GM06990 (cell line): ENCODE results near the gene KRT77.

Experiments
- DNase-seq: peaks from one replicate; pipeline ENCODE4 v3.0.0-alpha.2; 2011; ENCODE audit not compliant: insufficient read length; ENCODE audit errors: extremely low read depth
- H3K27me3 ChIP-seq: replicated peaks from 2 replicates; pipeline ENCODE4 v1.6.0; 2011; ENCODE audit warnings: low read length; ENCODE audit not compliant: control insufficient read depth, insufficient read depth
- H3K36me3 ChIP-seq: 2 replicates; pipeline ENCODE4 v1.5.1; 2011; ENCODE audit warnings: low read length; ENCODE audit not compliant: control insufficient read depth, insufficient read depth
- H3K4me3 ChIP-seq: replicated peaks from 2 replicates; pipeline ENCODE4 v1.5.1; 2011; ENCODE audit warnings: low read depth, mild to moderate bottlenecking, control low read depth, low read length
- TF ChIP-seq, protein P1 (sequence below): IDR thresholded peaks from 2 replicates; pipeline ENCODE4 v1.5.1; 2011; ENCODE audit warnings: low read length, control low read depth, mild to moderate bottlenecking, inconsistent platforms; ENCODE audit not compliant: insufficient read depth, poor library complexity, severe bottlenecking

The KRT77 gene

DNA sequence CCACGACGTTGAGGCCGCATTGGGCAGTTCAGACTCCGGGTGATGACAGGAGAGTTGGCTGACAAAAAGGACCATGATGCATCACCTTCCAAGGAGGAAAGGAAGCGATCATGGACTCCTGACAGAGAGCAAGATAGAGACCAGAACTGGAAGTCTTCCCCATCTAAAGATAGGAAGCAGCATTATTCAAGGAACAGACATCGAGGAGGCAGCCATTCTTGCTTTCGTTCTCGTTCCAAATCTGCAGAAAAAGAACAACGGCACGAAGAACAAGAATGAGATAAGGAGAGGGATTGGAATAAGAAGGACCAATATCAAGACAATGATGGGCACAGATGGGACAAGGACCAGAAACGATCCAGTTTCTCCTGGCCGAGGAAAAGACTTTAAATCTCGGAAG, 27.1 kb upstream of the KRT77 start:
- no peak overlapping the region for H3K4me3 ChIP-seq
- TF ChIP-seq, protein P1, sequence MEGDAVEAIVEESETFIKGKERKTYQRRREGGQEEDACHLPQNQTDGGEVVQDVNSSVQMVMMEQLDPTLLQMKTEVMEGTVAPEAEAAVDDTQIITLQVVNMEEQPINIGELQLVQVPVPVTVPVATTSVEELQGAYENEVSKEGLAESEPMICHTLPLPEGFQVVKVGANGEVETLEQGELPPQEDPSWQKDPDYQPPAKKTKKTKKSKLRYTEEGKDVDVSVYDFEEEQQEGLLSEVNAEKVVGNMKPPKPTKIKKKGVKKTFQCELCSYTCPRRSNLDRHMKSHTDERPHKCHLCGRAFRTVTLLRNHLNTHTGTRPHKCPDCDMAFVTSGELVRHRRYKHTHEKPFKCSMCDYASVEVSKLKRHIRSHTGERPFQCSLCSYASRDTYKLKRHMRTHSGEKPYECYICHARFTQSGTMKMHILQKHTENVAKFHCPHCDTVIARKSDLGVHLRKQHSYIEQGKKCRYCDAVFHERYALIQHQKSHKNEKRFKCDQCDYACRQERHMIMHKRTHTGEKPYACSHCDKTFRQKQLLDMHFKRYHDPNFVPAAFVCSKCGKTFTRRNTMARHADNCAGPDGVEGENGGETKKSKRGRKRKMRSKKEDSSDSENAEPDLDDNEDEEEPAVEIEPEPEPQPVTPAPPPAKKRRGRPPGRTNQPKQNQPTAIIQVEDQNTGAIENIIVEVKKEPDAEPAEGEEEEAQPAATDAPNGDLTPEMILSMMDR = no peak
- no peaks in the 10 kb centered on the region; the same call in 1 of the 2 replicates for H3K27me3 ChIP-seq
- no peak for DNase-seq
- H3K36me3 ChIP-seq = no peaks in the 10 kb centered on the region

DNA sequence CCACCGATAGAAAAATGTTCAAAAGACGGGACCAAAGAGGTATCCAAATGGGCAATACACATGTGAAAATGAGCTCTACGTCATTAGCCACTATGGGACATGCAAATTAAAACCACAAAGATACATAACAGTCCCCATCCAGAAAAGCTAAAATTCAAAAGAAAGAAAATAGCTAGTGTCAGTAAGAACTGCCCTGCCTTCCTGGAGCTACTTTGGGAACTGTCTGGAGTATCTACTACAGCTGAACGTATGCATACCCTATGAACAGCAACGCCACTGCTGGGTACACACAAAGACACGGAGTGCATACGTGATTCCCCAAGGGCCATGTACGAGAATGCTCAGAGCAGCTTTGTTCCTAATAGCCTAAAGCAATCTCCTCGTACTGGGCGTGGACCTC, 25.8 kb upstream of the KRT77 start:
- TF ChIP-seq, protein P1 = no peak
- H3K27me3 ChIP-seq = no peaks in the 10 kb centered on the region; the same call in 1 of the 2 replicates
- H3K4me3 ChIP-seq = no peak overlapping the region
- H3K36me3 ChIP-seq = no peaks in the 10 kb centered on the region
- no peak for DNase-seq

DNA sequence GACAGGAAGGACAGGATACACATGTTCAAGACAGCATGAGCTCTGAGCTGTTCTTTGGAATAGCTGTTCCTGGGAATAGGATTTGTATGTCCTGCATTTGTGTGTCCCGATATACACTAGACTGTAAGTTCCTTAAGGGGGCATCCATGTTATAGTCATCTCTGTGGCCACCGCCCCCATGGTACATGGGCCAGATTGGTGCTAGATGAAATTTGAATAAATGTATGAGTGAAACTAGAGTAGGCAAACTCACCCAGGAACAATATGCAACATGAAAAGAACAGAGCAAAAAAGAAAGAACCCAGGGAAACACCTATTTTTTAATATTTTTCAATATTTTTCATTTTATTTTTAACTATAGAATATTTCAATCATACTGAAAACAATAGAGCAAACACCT, 25.1 kb upstream of the KRT77 start:
- no peak for DNase-seq
- Histone ChIP-seq H3K36me3 (no peaks in the 10 kb centered on the region), H3K4me3 (no peak overlapping the region), H3K27me3 (no peaks in the 10 kb centered on the region; the same call in 1 of the 2 replicates)
- TF ChIP-seq, protein P1 = no peak

DNA sequence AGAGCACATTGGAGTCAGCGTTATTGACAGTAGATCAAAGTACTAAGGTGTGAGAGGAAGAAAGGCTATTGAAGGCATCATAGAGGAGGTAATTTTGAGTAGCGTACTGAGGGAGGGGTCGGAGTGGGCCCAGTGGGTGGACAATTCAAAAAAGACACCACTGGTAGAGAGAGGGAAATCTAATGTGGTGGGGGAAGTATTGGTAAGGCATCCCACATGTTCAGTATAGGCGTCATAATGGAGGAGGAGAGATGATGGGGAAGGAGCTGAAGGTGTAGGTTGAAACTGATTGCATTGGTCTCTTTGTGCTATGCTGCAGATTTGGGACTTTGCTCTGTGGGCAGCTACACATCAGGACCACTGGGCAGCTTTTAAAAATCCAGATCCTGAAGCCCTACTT, 23.7 kb upstream of the KRT77 start:
- TF ChIP-seq, protein P1 = no peak
- Histone ChIP-seq H3K36me3 (no peaks in the 10 kb centered on the region), H3K27me3 (no peaks in the 10 kb centered on the region; the same call in 1 of the 2 replicates), H3K4me3 (no peak overlapping the region)
- DNase-seq = no peak

DNA sequence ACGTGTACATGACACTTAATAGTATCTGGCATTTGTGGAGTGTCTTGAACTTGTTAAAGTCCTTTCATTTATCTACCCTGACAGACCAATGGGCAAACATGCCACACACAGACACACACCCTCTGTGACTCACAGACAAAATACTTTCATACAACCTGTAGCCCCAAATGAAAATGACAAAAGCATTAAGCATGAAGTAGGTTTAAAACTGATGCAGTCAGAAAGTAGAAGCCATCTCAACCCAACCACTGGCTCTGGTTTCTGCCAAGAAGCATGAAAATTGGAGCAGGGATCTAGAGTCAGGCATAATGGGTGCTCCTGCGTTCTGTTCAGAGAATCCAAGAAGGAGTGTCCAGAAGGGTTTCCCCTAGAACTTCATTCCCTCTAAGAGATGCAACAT, 23.1 kb upstream of the KRT77 start:
- no peaks in the 10 kb centered on the region for H3K36me3 ChIP-seq
- H3K4me3 ChIP-seq = no peak overlapping the region
- H3K27me3 ChIP-seq = no peaks in the 10 kb centered on the region; the same call in 1 of the 2 replicates
- no peak for DNase-seq
- TF ChIP-seq, protein P1 = no peak

DNA sequence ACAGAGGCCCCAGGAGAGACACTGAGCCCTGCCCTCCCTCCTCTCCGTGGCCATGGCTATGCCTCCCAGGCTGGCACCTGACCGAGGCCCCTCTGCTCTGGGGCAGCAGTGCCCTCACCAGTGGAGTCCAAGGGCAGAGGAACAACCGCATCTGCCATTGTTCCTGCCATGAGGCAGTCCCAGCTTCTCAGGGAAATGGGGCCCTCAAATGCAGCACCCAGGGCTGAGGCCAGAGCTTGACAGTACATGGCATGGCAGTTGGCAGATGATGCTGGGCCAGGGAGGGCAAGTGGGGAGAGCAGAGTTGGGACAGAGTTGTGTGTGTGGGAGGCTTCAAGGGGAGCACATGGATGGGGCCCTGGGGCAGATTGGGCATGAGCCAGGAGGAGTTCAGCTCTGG, 21.1 kb upstream of the KRT77 start:
- no peak for DNase-seq
- Histone ChIP-seq H3K4me3 (no peak overlapping the region), H3K27me3 (no peaks in the 10 kb centered on the region; the same call in 1 of the 2 replicates), H3K36me3 (no peaks in the 10 kb centered on the region)
- TF ChIP-seq, protein P1 = no peak
